MM.1S (cell line): ENCODE data around the gene FAM219B.
A peak's percentile ranks its signal among the peaks of the same experiment; 100 is the strongest.

Experiments
- DNase-seq: peaks from one replicate; pipeline ENCODE4 v3.0.0-alpha.2; 2015
- H2AFZ ChIP-seq: fragments of 300-600 bp; sonication (generic); 2 replicates; pipeline ENCODE4 v1.6.0; 2016; ENCODE audit warnings: antibody characterized with exemption, low read length
- H3F3A ChIP-seq: fragments of 300-600 bp; sonication (generic); 2 replicates; pipeline ENCODE4 v1.6.1; 2016; ENCODE audit warnings: mild to moderate bottlenecking, antibody characterized with exemption, low read length, moderate library complexity, mixed read lengths; ENCODE audit not compliant: insufficient read depth
- H3K27ac ChIP-seq: fragments of 300-600 bp; sonication (generic); 2 replicates; pipeline ENCODE4 v1.5.1; 2016; ENCODE audit warnings: mild to moderate bottlenecking, low read length
- H3K27me3 ChIP-seq: fragments of 300-600 bp; sonication (generic); replicated peaks from 2 replicates; pipeline ENCODE4 v1.6.0; 2016; ENCODE audit warnings: low read length; ENCODE audit not compliant: insufficient read depth
- H3K36me3 ChIP-seq: fragments of 300-600 bp; sonication (generic); replicated peaks from 2 replicates; pipeline ENCODE4 v1.6.1; 2016; ENCODE audit warnings: mild to moderate bottlenecking, low read length, mixed read lengths; ENCODE audit not compliant: insufficient read depth
- H3K4me1 ChIP-seq: fragments of 300-600 bp; sonication (generic); 2 replicates; pipeline ENCODE4 v1.6.1; 2016; ENCODE audit warnings: low read length, mixed read lengths
- H3K4me2 ChIP-seq: fragments of 300-600 bp; sonication (generic); 2 replicates; pipeline ENCODE4 v1.6.0; 2016; ENCODE audit warnings: low read depth, low read length
- H3K4me3 ChIP-seq: fragments of 300-600 bp; sonication (generic); 2 replicates; pipeline ENCODE4 v1.5.1; 2016; ENCODE audit warnings: low read length, mixed read lengths
- H3K79me2 ChIP-seq: fragments of 300-600 bp; sonication (generic); 2 replicates; pipeline ENCODE4 v1.6.1; 2016; ENCODE audit warnings: mixed run types, low read length, mixed read lengths
- H3K9ac ChIP-seq: fragments of 300-600 bp; sonication (generic); 2 replicates; pipeline ENCODE4 v1.6.1; 2016; ENCODE audit warnings: low read length, mixed read lengths
- H3K9me2 ChIP-seq: fragments of 300-600 bp; sonication (generic); replicated peaks from 2 replicates; pipeline ENCODE4 v1.6.1; 2016; ENCODE audit warnings: mild to moderate bottlenecking, low read length, mixed read lengths; ENCODE audit not compliant: insufficient read depth
- H3K9me3 ChIP-seq: fragments of 300-600 bp; sonication (generic); replicated peaks from 2 replicates; pipeline ENCODE4 v1.6.1; 2016; ENCODE audit warnings: mild to moderate bottlenecking, low read length, mixed read lengths; ENCODE audit not compliant: insufficient read depth
- H4K20me1 ChIP-seq: fragments of 300-600 bp; sonication (generic); 2 replicates; pipeline ENCODE4 v1.6.1; 2016; ENCODE audit warnings: mild to moderate bottlenecking, low read length, moderate library complexity, mixed read lengths; ENCODE audit not compliant: insufficient read depth
- EZH2 ChIP-seq: fragments of 300-600 bp; sonication (generic); optimal IDR thresholded peaks from 2 replicates; pipeline ENCODE3; 2017; ENCODE audit warnings: low read depth, mild to moderate bottlenecking, antibody characterized with exemption, low read length, mixed read lengths
- EZH2phosphoT487 ChIP-seq: fragments of 300-600 bp; sonication (generic); IDR thresholded peaks from 2 replicates; pipeline ENCODE4 v1.6.1; 2018; ENCODE audit warnings: antibody characterized with exemption, low read length
- TF ChIP-seq, protein P1 (sequence below): fragments of 300-600 bp; sonication (generic); IDR thresholded peaks from 2 replicates; pipeline ENCODE4 v1.5.1; 2016; ENCODE audit warnings: antibody characterized with exemption, low read length, mixed read lengths

FAM219B gene

DNA sequence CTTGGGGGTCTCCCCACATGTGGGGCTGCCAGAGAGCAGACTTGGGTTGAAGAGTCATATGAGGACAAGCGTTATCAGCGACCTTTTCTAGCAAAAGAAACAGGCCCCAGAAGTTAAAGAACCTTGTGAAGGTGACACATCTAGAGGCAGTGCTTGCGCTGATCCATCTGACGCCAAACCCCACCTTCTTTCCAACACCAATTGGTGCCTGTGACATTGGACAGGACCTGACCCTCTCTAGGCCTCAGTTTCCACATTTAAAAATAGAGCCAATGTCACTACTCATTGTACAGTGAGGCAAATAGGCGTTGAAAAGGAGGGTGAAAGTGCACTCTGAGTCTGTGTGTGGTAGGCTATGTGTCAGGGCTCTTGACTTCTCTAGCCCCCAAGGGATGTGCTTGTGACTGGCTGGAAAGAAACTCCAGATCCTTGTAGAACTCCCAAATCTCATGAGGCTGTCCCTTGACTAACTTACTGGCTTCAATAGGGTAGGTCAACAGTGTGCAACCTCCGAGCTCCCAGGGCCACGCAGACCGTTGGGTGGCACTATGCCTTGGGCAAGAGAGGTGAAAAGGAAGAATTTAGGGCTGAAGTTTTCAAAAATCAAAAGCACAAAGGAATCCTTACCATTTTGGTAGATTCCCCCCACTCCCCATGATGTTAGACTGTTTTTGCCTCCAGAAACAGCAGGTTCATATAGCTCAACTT is 666 bp upstream of the FAM219B start:
- peaks cover 3% of the 10 kb centered on the region; the same call in 1 of the 2 replicates for H3K36me3 ChIP-seq
- peak overlapping the region; percentile 32; the same call in 1 of the 2 replicates for H3K27ac ChIP-seq

DNA sequence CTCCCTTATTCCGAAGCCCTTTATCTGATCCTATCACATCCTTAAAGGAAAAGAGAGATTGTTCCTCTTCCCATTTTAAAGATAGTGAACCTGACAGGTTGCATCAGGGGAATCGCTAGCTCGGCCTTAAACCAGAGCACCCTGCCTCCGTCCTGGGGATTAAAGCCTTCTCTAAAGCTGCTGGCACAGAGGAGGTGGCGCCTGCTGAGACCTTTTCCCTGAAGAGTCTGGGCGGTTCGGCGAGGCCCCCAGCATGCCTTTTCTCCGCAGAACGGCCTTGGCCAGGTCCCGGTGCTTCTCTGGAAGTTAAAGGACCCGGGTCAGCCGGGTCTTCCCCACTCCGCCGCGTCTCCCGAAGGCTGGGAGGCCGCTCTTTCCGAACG is 593 bp downstream of the FAM219B start:
- peak overlapping the region; percentile 85 for H2AFZ ChIP-seq
- no peaks in the 10 kb centered on the region for H3K9me2 ChIP-seq
- TF ChIP-seq EZH2phosphoT487 (no peak), EZH2 (no peak)
- TF ChIP-seq, protein P1, sequence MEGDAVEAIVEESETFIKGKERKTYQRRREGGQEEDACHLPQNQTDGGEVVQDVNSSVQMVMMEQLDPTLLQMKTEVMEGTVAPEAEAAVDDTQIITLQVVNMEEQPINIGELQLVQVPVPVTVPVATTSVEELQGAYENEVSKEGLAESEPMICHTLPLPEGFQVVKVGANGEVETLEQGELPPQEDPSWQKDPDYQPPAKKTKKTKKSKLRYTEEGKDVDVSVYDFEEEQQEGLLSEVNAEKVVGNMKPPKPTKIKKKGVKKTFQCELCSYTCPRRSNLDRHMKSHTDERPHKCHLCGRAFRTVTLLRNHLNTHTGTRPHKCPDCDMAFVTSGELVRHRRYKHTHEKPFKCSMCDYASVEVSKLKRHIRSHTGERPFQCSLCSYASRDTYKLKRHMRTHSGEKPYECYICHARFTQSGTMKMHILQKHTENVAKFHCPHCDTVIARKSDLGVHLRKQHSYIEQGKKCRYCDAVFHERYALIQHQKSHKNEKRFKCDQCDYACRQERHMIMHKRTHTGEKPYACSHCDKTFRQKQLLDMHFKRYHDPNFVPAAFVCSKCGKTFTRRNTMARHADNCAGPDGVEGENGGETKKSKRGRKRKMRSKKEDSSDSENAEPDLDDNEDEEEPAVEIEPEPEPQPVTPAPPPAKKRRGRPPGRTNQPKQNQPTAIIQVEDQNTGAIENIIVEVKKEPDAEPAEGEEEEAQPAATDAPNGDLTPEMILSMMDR = no peak
- no peaks in the 10 kb centered on the region for H3K9me3 ChIP-seq
- H3K36me3 ChIP-seq = peaks cover 3% of the 10 kb centered on the region; the same call in 1 of the 2 replicates
- peaks cover 27% of the 10 kb centered on the region; the same call in 1 of the 2 replicates for H3F3A ChIP-seq
- H3K27me3 ChIP-seq = no peaks in the 10 kb centered on the region
- DNase-seq = peak; percentile 24
- H4K20me1 ChIP-seq = no peaks in the 10 kb centered on the region
- peak overlapping the region; percentile 92 for H3K4me3 ChIP-seq
- H3K27ac ChIP-seq = peak overlapping the region; percentile 53; the same call in 1 of the 2 replicates
- peak overlapping the region; percentile 77 for H3K9ac ChIP-seq
- peaks cover 4% of the 10 kb centered on the region; the same call in 1 of the 2 replicates for H3K4me1 ChIP-seq
- H3K79me2 ChIP-seq = peaks cover 26% of the 10 kb centered on the region
- peak overlapping the region; percentile 83 for H3K4me2 ChIP-seq

More for the DNA sequence above, 666 bp upstream of the FAM219B start:
- H3K4me1 ChIP-seq = no peaks in the 10 kb centered on the region
- peaks cover 26% of the 10 kb centered on the region for H3K79me2 ChIP-seq
- H3K9ac ChIP-seq = peak overlapping the region; percentile 77
- H3K27me3 ChIP-seq = no peaks in the 10 kb centered on the region
- TF ChIP-seq EZH2 = no peak
- TF ChIP-seq, protein P1 = no peak
- no peak for TF ChIP-seq EZH2phosphoT487
- no peak for DNase-seq
- H3K9me2 ChIP-seq = no peaks in the 10 kb centered on the region
- peak overlapping the region; percentile 87 for H3K4me2 ChIP-seq
- no peaks in the 10 kb centered on the region for H3K9me3 ChIP-seq
- H2AFZ ChIP-seq = peak overlapping the region; percentile 95
- peak overlapping the region; percentile 92 for H3K4me3 ChIP-seq
- peaks cover 23% of the 10 kb centered on the region; the same call in 1 of the 2 replicates for H3F3A ChIP-seq
- H4K20me1 ChIP-seq = no peaks in the 10 kb centered on the region

DNA sequence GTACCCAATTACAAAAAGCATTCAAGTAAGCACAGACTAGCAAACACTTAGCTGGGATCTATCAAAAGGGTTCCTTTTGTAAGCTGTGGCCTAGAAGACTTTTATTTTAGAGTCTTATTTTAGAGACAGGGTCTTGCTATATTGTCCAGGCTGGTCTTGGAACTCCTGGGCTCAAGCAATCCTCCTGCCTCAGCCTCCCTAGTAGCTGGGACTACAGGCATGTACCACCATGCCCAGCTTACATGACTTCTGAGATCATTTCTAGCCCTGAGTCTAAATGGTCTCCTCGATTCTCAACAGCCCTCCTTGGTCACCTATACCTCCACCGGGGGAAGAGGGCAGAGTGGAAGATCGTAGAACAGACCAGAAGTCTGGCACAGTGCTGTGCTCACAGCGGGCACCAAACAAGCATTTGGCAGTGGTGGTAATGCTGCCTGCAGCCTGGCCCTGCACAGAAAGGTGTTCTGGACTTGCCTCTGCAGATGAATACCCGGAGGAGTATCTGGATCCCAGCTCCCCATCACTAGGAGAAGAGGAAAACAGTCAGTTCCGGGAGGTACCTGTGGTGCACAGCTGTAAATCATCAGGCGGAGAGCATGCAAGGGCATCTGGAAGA is 2.4 kb downstream of the FAM219B start:
- H3K4me3 ChIP-seq = no peak overlapping the region
- H3K27ac ChIP-seq = no peak overlapping the region
- peaks cover 18% of the 10 kb centered on the region; the same call in 1 of the 2 replicates for H3F3A ChIP-seq
- no peaks in the 10 kb centered on the region for H4K20me1 ChIP-seq
- DNase-seq = no peak
- H3K4me2 ChIP-seq = no peak overlapping the region
- TF ChIP-seq EZH2phosphoT487 (no peak), EZH2 (no peak)
- TF ChIP-seq, protein P1 = no peak
- H3K4me1 ChIP-seq = peaks cover 4% of the 10 kb centered on the region; the same call in 1 of the 2 replicates
- no peaks in the 10 kb centered on the region for H3K9me3 ChIP-seq
- peaks cover 26% of the 10 kb centered on the region for H3K79me2 ChIP-seq
- peaks cover 3% of the 10 kb centered on the region; the same call in 1 of the 2 replicates for H3K36me3 ChIP-seq
- H2AFZ ChIP-seq = no peak overlapping the region
- no peak overlapping the region for H3K9ac ChIP-seq
- no peaks in the 10 kb centered on the region for H3K27me3 ChIP-seq
- no peaks in the 10 kb centered on the region for H3K9me2 ChIP-seq
